ENCODE measurements around the gene MON2. TPM values are rescaled to one million over a fixed set of nuclear protein-coding genes. Genes with fewer than 3 reads are reported as not detected.

Gene MON2
- total and polyA plus RNA-seq, 2 of the 8 experiments (the other 6 are each of a cell fraction or from before 2014, with no cell fraction given): 3.8 to 21.8 TPM

DNA sequence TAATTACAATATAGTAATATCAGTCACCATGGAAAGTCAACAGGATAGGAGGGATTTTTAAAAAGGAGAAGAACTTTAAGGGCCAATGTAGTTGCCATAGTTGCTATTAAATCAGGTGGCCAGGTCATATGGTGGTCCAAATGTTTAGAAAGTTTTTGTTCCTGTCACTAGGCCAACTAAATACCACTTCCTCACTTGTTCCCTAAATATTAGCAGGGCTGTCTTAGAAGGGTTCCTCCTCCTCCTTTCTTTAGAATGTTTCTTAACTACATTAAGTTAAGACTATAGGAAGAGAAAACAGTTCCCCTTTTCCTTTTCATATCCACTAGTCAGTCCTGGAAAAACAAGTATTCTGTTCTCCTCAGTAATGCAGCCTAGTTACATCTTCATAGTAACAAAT, 50.3 kb downstream of the MON2 start:
- H2BK15ac ChIP-seq (ENCODE audit: low read length): no peak overlapping the region
- H3K4me3 ChIP-seq (ENCODE audit: extremely low read depth in 1 of 4, insufficient read depth in 2 of 4, low read depth in 3 of 4, low read length in 4 of 4): no peak overlapping the region
- H2AK5ac ChIP-seq (ENCODE audit: low read depth, low read length): no peak overlapping the region
- H3K9ac ChIP-seq (replicated peaks in 1 of 4; ENCODE audit: extremely low read depth in 1 of 4, low read depth in 3 of 4, low read length in 3 of 4): no peak overlapping the region
- ChIA-PET CTCF (ENCODE audit: partially characterized antibody) (interaction anchor here (1.1 kb wide), 1 partner anchor 283 kb away, joined by 3 read pairs; no protein-coding TSS in a partner anchor), POLR2A (ENCODE audit: partially characterized antibody) (no interaction called here)
- H3K56ac ChIP-seq (replicated peaks; ENCODE audit: insufficient read length, low read depth, low read length): no peak overlapping the region
- H4K5ac ChIP-seq (ENCODE audit: insufficient read length, low read depth, low read length): no peak overlapping the region
- no peak overlapping the region for H3K18ac ChIP-seq (ENCODE audit: extremely low read depth, low read length)
- H2BK20ac ChIP-seq (ENCODE audit: low read length): no peak overlapping the region
- no peak for FAIRE-seq
- H3K23me2 ChIP-seq (ENCODE audit: low read depth, low read length): no peaks in the 10 kb centered on the region
- H2BK120ac ChIP-seq (replicated peaks; ENCODE audit: low read depth, low read length): no peak overlapping the region
- no peak overlapping the region for H3K27ac ChIP-seq (ENCODE audit: low read depth, low read length)
- H3K79me1 ChIP-seq (ENCODE audit: low read depth, low read length): no peaks in the 10 kb centered on the region
- H2BK12ac ChIP-seq (ENCODE audit: low read depth, low read length): no peak overlapping the region
- no peak overlapping the region for H2BK5ac ChIP-seq (ENCODE audit: low read depth, low read length)
- no peak overlapping the region for H3K14ac ChIP-seq (ENCODE audit: insufficient read length)
- H3K4me1 ChIP-seq (replicated peaks in 1 of 4; ENCODE audit: control insufficient read depth in 3 of 4, insufficient read depth in 4 of 4, low read length in 3 of 4): no peaks in the 10 kb centered on the region
- no peak for DNase-seq (ENCODE audit: low read depth in 1 of 2, low spot score in 2 of 2)
- H3K79me2 ChIP-seq (ENCODE audit: control insufficient read depth in 1 of 2, insufficient read depth in 2 of 2, low read length in 2 of 2): no peaks in the 10 kb centered on the region
- no peak overlapping the region for H3K4me2 ChIP-seq (ENCODE audit: insufficient read depth in 1 of 2, low read depth in 2 of 2, low read length in 2 of 2)
- H4K8ac ChIP-seq (ENCODE audit: extremely low read depth, insufficient read depth, low read length): no peak overlapping the region
- no peak overlapping the region for H4K91ac ChIP-seq (replicated peaks; ENCODE audit: insufficient read length, low read length)
- TF ChIP-seq ZNF274 (IDR thresholded peaks at IDR 0.05; ENCODE audit: borderline replicate concordance, extremely low read depth, low read length) (no peak), TAF1 (IDR thresholded peaks at IDR 0.05; ENCODE audit: low read depth, low read length) (no peak), TEAD4 (IDR thresholded peaks at IDR 0.05; ENCODE audit: low read depth, low read length) (no peak), RBBP5 (IDR thresholded peaks at IDR 0.05; ENCODE audit: borderline replicate concordance, low read depth, low read length) (no peak), FOSL1 (IDR thresholded peaks at IDR 0.05; ENCODE audit: insufficient read depth, low read depth, low read length) (no peak), HDAC2 (IDR thresholded peaks at IDR 0.05; ENCODE audit: borderline replicate concordance in 1 of 2, low read depth in 2 of 2, low read length in 2 of 2) (no peak), SP4 (IDR thresholded peaks at IDR 0.05; ENCODE audit: low read length) (no peak), POLR2A (IDR thresholded peaks at IDR 0.05; ENCODE audit: control extremely low read depth in 1 of 2, low read depth in 2 of 2, low read length in 2 of 2) (no peak), PHF8 (conservative IDR thresholded peaks at IDR 0.05; ENCODE audit: low read depth, low read length) (no peak), KDM1A (IDR thresholded peaks at IDR 0.05; ENCODE audit: borderline replicate concordance, low read length) (no peak), EP300 (IDR thresholded peaks at IDR 0.05; ENCODE audit: borderline replicate concordance in 1 of 2, low read depth in 2 of 2, low read length in 2 of 2) (no peak)
- TF ChIP-seq, protein P1, sequence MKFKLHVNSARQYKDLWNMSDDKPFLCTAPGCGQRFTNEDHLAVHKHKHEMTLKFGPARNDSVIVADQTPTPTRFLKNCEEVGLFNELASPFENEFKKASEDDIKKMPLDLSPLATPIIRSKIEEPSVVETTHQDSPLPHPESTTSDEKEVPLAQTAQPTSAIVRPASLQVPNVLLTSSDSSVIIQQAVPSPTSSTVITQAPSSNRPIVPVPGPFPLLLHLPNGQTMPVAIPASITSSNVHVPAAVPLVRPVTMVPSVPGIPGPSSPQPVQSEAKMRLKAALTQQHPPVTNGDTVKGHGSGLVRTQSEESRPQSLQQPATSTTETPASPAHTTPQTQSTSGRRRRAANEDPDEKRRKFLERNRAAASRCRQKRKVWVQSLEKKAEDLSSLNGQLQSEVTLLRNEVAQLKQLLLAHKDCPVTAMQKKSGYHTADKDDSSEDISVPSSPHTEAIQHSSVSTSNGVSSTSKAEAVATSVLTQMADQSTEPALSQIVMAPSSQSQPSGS (IDR thresholded peaks at IDR 0.05; ENCODE audit: low read length): no peak
- peaks cover 0 to 3% (median 0%) of the 10 kb centered on the region in 4 experiments; a peak in 2 of 8 replicates for H3K36me3 ChIP-seq (ENCODE audit: control insufficient read depth in 2 of 4, insufficient read depth in 4 of 4, low read length in 3 of 4)
- no peaks in the 10 kb centered on the region for H4K20me1 ChIP-seq (replicated peaks in 1 of 2; ENCODE audit: control insufficient read depth in 1 of 2, insufficient read depth in 2 of 2, low read length in 2 of 2)
- H3K4ac ChIP-seq (replicated peaks; ENCODE audit: insufficient read length, low read depth, low read length): no peak overlapping the region
- no peaks in the 10 kb centered on the region for H3K27me3 ChIP-seq (replicated peaks in 1 of 4; ENCODE audit: control insufficient read depth in 3 of 4, extremely low read depth in 1 of 4, insufficient read depth in 3 of 4, low read length in 3 of 4)
- peaks cover 9 to 22% of the 10 kb centered on the region in 2 experiments; a peak in 3 of 4 replicates for H3K9me3 ChIP-seq (ENCODE audit: insufficient read depth in 2 of 2, low read depth in 1 of 2, low read length in 1 of 2)
- no peak overlapping the region for H2AFZ ChIP-seq (ENCODE audit: low read length)
- H3K23ac ChIP-seq (ENCODE audit: insufficient read length): no peak overlapping the region
